Liver (tissue), 9 donors: ENCODE results near the gene ARRDC1. TPM values are rescaled to one million over a fixed set of nuclear protein-coding genes. Genes with fewer than 3 reads are reported as not detected.

Experiments used
- DNase-seq: peaks from one replicate; pipeline ENCODE4 v3.0.0-alpha.2; 2017; ENCODE audit warnings: low spot score
- H3K27ac ChIP-seq, 2 donors: one replicate each; pipeline ENCODE4 v1.7.0; 2013; ENCODE audit warnings: inconsistent platforms in 2 of 2, low read length in 2 of 2, control low read depth in 1 of 2, low read depth in 1 of 2, mild to moderate bottlenecking in 1 of 2
- H3K27me3 ChIP-seq, 4 donors: one replicate each; pipeline versions ENCODE4 v1.6.1 to v1.7.0; 2013; ENCODE audit warnings: low read length in 3 of 4, inconsistent platforms in 1 of 4, mild to moderate bottlenecking in 1 of 4, moderate library complexity in 1 of 4; ENCODE audit not compliant: control insufficient read depth in 4 of 4, insufficient read depth in 4 of 4
- H3K36me3 ChIP-seq, 4 donors: one replicate each; pipeline versions ENCODE4 v1.6.1 to v1.7.0; 2013; ENCODE audit warnings: low read length in 3 of 4, mild to moderate bottlenecking in 3 of 4, low read depth in 1 of 4, moderate library complexity in 1 of 4; ENCODE audit not compliant: control insufficient read depth in 4 of 4, insufficient read depth in 3 of 4
- H3K4me1 ChIP-seq, 4 donors: one replicate each; pipeline versions ENCODE4 v1.6.1 to v1.7.0; 2013; ENCODE audit warnings: low read length in 3 of 4, mild to moderate bottlenecking in 3 of 4, moderate library complexity in 1 of 4; ENCODE audit not compliant: control insufficient read depth in 4 of 4, insufficient read depth in 4 of 4
- H3K4me3 ChIP-seq, 3 donors: one replicate each; pipeline versions ENCODE4 v1.6.1 to v1.7.0; 2013; ENCODE audit warnings: low read length in 3 of 3, control low read depth in 1 of 3, low read depth in 1 of 3, mild to moderate bottlenecking in 1 of 3
- H3K9ac ChIP-seq, 2 donors: one replicate each; pipeline ENCODE4 v1.7.0; 2013; ENCODE audit warnings: low read length in 2 of 2, mild to moderate bottlenecking in 2 of 2, moderate library complexity in 2 of 2, control low read depth in 1 of 2, low read depth in 1 of 2
- H3K9me3 ChIP-seq, 4 donors: one replicate each; pipeline versions ENCODE4 v1.6.1 to v1.7.0; 2013; ENCODE audit warnings: low read length in 3 of 4; ENCODE audit not compliant: control insufficient read depth in 4 of 4
- ATF3 ChIP-seq: IDR thresholded peaks from 2 replicates; pipeline ENCODE4 v1.6.1; 2016; ENCODE audit warnings: antibody characterized with exemption
- CTCF ChIP-seq: fragments of 150-350 bp; IDR thresholded peaks from 2 replicates; pipeline ENCODE4 v1.5.1; 2017; ENCODE audit warnings: improper control_type of control experiment, low read depth, low read length; ENCODE audit not compliant: missing input control
- EGR1 ChIP-seq, 2 donors: IDR thresholded peaks; 2 replicates each; pipeline ENCODE4 v1.6.1; 2016 to 2018; ENCODE audit warnings: antibody characterized with exemption in 2 of 2, low read depth in 2 of 2
- FOXA1 ChIP-seq: IDR thresholded peaks from 2 replicates; pipeline ENCODE4 v1.6.1; 2016; ENCODE audit warnings: antibody characterized with exemption
- FOXA2 ChIP-seq: IDR thresholded peaks from 2 replicates; pipeline ENCODE4 v1.6.1; 2016; ENCODE audit warnings: antibody characterized with exemption
- GABPA ChIP-seq, 2 donors: IDR thresholded peaks in 1 of 2; conservative IDR thresholded peaks in 1 of 2; 2 replicates each; pipeline ENCODE4 v1.6.1; 2016; ENCODE audit warnings: antibody characterized with exemption in 2 of 2, mild to moderate bottlenecking in 1 of 2, moderate library complexity in 1 of 2
- HNF4A ChIP-seq, 2 donors: conservative IDR thresholded peaks; 2 replicates each; pipeline ENCODE4 v1.6.1; 2016; ENCODE audit warnings: antibody characterized with exemption in 2 of 2, mild to moderate bottlenecking in 2 of 2
- HNF4G ChIP-seq: IDR thresholded peaks from 2 replicates; pipeline ENCODE4 v1.6.1; 2016; ENCODE audit warnings: antibody characterized with exemption
- JUND ChIP-seq, 2 donors: IDR thresholded peaks; 2 replicates each; pipeline ENCODE4 v1.6.1; 2016; ENCODE audit warnings: antibody characterized with exemption in 2 of 2
- NR2F2 ChIP-seq: IDR thresholded peaks from 2 replicates; pipeline ENCODE4 v1.6.1; 2016; ENCODE audit warnings: antibody characterized with exemption
- RAD21 ChIP-seq, 2 donors: IDR thresholded peaks; 2 replicates each; pipeline ENCODE4 v1.6.1; 2016; ENCODE audit warnings: antibody characterized with exemption in 2 of 2, mild to moderate bottlenecking in 2 of 2
- REST ChIP-seq: IDR thresholded peaks from 2 replicates; pipeline ENCODE4 v1.6.1; 2016; ENCODE audit warnings: antibody characterized with exemption, mild to moderate bottlenecking
- RXRA ChIP-seq, 2 donors: IDR thresholded peaks; 2 replicates each; pipeline ENCODE4 v1.6.1; 2017 to 2018; ENCODE audit warnings: antibody characterized with exemption in 2 of 2, mild to moderate bottlenecking in 1 of 2
- SP1 ChIP-seq: IDR thresholded peaks from 2 replicates; pipeline ENCODE4 v1.6.1; 2018; ENCODE audit warnings: antibody characterized with exemption, mild to moderate bottlenecking
- TAF1 ChIP-seq: conservative IDR thresholded peaks from 2 replicates; pipeline ENCODE4 v1.6.1; 2016; ENCODE audit warnings: antibody characterized with exemption, mild to moderate bottlenecking
- YY1 ChIP-seq: IDR thresholded peaks from 2 replicates; pipeline ENCODE4 v1.6.1; 2016; ENCODE audit warnings: antibody characterized with exemption, mild to moderate bottlenecking
- WGBS: extraction: QIAGEN DNeasy Blood & Tissue Kit; methylation state at CpG from one replicate; pipeline ENCODE4 v1.1.7; 2013; 5-methylcytosine and 5-hydroxymethylcytosine counted together
- polyA plus RNA-seq, 2 donors: library from polyadenylated mRNA; stranded (reverse) in 1 of 2; unstranded in 1 of 2; fragments of 200-250 nt in 1 of 2; fragments of >200 nt in 1 of 2; fragmentation: Nextera tagmentation in 1 of 2; extraction: Ambion mirVana in 1 of 2; gene quantifications; one replicate each; pipeline versions ENCODE4 v1.2.1 to v1.2.3, GENCODE V29; 2013 to 2015
- total RNA-seq, 2 donors: library from RNA; depleted of rRNA; stranded (reverse); fragments of >200 nt; gene quantifications; one replicate each; pipeline ENCODE4 v1.2.3, GENCODE V29; 2014
- TF ChIP-seq, protein P1 (sequence below): IDR thresholded peaks from 2 replicates; pipeline ENCODE4 v1.6.1; 2016; ENCODE audit warnings: antibody characterized with exemption
- TF ChIP-seq, protein P2 (sequence below): IDR thresholded peaks from 2 replicates; pipeline ENCODE4 v1.6.1; 2016; ENCODE audit warnings: antibody characterized with exemption
- donor health status: healthy.
- donor health status: healthy.
- donor health status: healthy.
- donor health status: healthy.
- donor health status: healthy.

ARRDC1 gene
- total and polyA plus RNA-seq, 4 donors: 9.8 to 31.6 (median 23.4) TPM

- Histone ChIP-seq H3K4me3 (no peak overlapping the region), H3K27me3 (no peaks in the 10 kb centered on the region), H3K36me3 (peaks cover 9 to 33% (median 16%) of the 10 kb centered on the region in 4 donors), H3K27ac (no peak overlapping the region), H3K9me3 (no peaks in the 10 kb centered on the region), H3K9ac (no peak overlapping the region), H3K4me1 (peaks cover 0 to 13% (median 1%) of the 10 kb centered on the region in 4 donors)
- DNase-seq: no peak
- WGBS: 94% methylated on average over 14 of the region's 14 CpGs
- TF ChIP-seq FOXA2: no peak
- TF ChIP-seq, protein P1, sequence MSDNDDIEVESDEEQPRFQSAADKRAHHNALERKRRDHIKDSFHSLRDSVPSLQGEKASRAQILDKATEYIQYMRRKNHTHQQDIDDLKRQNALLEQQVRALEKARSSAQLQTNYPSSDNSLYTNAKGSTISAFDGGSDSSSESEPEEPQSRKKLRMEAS: no peak
- no peak for TF ChIP-seq HNF4G
- no peak for TF ChIP-seq RXRA (IDR thresholded peaks at IDR 0.05)
- no peak for TF ChIP-seq ATF3
- TF ChIP-seq YY1: no peak
- no peak for TF ChIP-seq SP1
- TF ChIP-seq EGR1 (IDR thresholded peaks at IDR 0.05; ENCODE audit: low read depth in 2 of 2): no peak
- no peak for TF ChIP-seq RAD21 (IDR thresholded peaks at IDR 0.05)
- TF ChIP-seq REST: no peak
- no peak for TF ChIP-seq NR2F2
- TF ChIP-seq GABPA (IDR thresholded peaks at IDR 0.05 in 1 of 2, conservative IDR thresholded peaks at IDR 0.05 in 1 of 2): no peak
- TF ChIP-seq TAF1: no peak
- TF ChIP-seq CTCF: no peak
- no peak for TF ChIP-seq FOXA1
- no peak for TF ChIP-seq JUND (IDR thresholded peaks at IDR 0.05)
- TF ChIP-seq HNF4A (conservative IDR thresholded peaks at IDR 0.05): no peak
- TF ChIP-seq, protein P2, sequence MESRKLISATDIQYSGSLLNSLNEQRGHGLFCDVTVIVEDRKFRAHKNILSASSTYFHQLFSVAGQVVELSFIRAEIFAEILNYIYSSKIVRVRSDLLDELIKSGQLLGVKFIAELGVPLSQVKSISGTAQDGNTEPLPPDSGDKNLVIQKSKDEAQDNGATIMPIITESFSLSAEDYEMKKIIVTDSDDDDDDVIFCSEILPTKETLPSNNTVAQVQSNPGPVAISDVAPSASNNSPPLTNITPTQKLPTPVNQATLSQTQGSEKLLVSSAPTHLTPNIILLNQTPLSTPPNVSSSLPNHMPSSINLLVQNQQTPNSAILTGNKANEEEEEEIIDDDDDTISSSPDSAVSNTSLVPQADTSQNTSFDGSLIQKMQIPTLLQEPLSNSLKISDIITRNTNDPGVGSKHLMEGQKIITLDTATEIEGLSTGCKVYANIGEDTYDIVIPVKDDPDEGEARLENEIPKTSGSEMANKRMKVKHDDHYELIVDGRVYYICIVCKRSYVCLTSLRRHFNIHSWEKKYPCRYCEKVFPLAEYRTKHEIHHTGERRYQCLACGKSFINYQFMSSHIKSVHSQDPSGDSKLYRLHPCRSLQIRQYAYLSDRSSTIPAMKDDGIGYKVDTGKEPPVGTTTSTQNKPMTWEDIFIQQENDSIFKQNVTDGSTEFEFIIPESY: no peak
Measured at GRCh38 chr9:137583347-137583746, 22.1 kb upstream of the ARRDC1 start.
